Bronchial epithelial cell (primary cell): ENCODE data around the gene DNMT3B. TPM values are rescaled to one million over a fixed set of nuclear protein-coding genes. Genes with fewer than 3 reads are reported as not detected.

Experiments used
- DNase-seq: peaks from one replicate; pipeline ENCODE4 v3.0.0-alpha.2; 2010; ENCODE audit warnings: low read depth
- FAIRE-seq: peaks from 2 replicates; lab custom pipeline; 2011; peaks lifted over from hg19 to GRCh38; lab: Jason Lieb, UNC
- H3K27me3 ChIP-seq: 2 replicates; pipeline ENCODE4 v1.5.1; 2011; ENCODE audit warnings: low read length; ENCODE audit not compliant: control insufficient read depth, insufficient read depth
- H3K36me3 ChIP-seq: 2 replicates; pipeline ENCODE4 v1.5.1; 2011; ENCODE audit warnings: low read length; ENCODE audit not compliant: control insufficient read depth, insufficient read depth
- H3K4me3 ChIP-seq: 2 replicates; pipeline ENCODE4 v1.5.1; 2011; ENCODE audit warnings: mild to moderate bottlenecking, low read depth, low read length, control low read depth
- total RNA-seq: library from RNA; depleted of rRNA; stranded (reverse); fragments of >200 nt; gene quantifications from 2 replicates; pipeline ENCODE4 v1.2.1, GENCODE V29; 2014
- TF ChIP-seq, protein P1 (sequence below): IDR thresholded peaks from 2 replicates; pipeline ENCODE4 v1.5.1; 2011; ENCODE audit warnings: mild to moderate bottlenecking, moderate library complexity, low read length, control low read depth, inconsistent platforms; ENCODE audit not compliant: insufficient read depth, severe bottlenecking

DNMT3B gene
- total RNA-seq, 1 donor from 2014 or later, result 0.79 TPM

GRCh38 chr20:32737371-32738223 lies 24.6 kb upstream of the DNMT3B start:
- no peak for FAIRE-seq
- DNase-seq, result peak; percentile 61
- H3K36me3 ChIP-seq, result no peaks in the 10 kb centered on the region
- no peak overlapping the region for H3K4me3 ChIP-seq
- TF ChIP-seq, protein P1, sequence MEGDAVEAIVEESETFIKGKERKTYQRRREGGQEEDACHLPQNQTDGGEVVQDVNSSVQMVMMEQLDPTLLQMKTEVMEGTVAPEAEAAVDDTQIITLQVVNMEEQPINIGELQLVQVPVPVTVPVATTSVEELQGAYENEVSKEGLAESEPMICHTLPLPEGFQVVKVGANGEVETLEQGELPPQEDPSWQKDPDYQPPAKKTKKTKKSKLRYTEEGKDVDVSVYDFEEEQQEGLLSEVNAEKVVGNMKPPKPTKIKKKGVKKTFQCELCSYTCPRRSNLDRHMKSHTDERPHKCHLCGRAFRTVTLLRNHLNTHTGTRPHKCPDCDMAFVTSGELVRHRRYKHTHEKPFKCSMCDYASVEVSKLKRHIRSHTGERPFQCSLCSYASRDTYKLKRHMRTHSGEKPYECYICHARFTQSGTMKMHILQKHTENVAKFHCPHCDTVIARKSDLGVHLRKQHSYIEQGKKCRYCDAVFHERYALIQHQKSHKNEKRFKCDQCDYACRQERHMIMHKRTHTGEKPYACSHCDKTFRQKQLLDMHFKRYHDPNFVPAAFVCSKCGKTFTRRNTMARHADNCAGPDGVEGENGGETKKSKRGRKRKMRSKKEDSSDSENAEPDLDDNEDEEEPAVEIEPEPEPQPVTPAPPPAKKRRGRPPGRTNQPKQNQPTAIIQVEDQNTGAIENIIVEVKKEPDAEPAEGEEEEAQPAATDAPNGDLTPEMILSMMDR, result no peak
- H3K27me3 ChIP-seq, result no peaks in the 10 kb centered on the region

DNA sequence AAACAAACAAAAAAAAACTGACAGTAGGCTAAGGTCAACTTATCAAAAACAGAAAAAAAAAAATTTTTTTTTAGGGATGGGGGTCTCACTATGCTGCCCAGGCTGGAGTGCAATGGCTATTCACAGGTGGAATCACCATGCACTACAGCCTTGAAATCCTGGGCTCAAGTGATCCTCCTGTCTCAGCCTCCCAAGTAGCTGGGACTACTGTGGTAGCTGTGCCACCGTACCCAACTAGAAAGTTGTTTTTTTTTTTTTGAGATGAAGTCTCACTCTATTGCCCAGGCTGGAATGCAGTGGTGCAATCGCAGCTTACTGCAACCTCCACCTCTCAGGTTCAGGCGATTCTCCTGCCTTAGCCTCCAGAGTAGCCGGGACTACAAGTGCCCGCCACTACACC lies 21.0 kb upstream of the DNMT3B start:
- TF ChIP-seq, protein P1, result no peak
- Histone ChIP-seq H3K27me3 (no peaks in the 10 kb centered on the region), H3K36me3 (no peaks in the 10 kb centered on the region), H3K4me3 (no peak overlapping the region)
- DNase-seq (no peak), FAIRE-seq (no peak)

DNA sequence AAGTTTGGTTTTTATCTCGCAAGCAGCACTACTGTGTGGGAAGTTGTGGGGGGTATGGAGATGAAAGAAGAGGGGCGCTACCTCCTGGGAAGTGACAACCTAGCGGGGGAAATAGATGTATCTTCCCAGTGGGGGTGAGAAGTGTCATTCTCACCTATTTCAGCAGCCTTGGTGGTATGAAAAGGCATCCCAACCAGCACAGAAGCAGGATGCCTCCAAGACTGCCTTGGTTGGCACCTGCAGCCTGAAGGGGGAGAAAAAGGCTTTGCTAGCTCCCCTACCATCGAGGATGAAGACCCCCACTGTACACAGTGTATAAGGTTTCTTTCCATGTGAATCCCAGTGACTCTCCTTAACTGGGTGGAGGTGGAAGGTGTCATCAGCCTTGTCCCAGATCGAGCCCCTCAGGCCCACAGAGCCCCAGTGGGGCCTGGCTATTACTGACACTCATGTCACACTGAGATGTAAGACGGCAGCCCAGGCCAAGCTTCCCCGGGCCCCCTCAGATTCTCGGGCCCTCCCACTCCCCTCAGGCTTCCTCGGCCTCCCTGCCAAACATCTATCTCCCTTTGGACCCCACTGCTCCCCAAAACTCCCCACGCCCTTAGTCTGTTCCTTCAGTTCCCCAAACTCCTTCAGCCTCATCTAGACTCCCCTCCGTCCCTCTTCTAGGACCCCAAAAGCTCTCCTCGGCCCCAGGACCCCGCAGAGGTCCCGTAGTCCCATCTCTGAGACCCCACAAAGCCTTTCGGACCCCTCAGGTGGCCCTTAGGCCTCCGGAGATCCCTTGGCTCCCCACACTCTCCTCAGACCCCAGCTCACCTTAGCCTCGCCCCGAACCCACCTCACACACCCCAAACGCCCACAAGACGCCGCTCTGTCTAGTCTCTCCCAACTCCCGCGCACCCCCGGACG lies 19.6 kb upstream of the DNMT3B start:
- no peak for FAIRE-seq
- TF ChIP-seq, protein P1, result no peak
- DNase-seq, result no peak
- H3K36me3 ChIP-seq, result no peaks in the 10 kb centered on the region
- no peaks in the 10 kb centered on the region for H3K27me3 ChIP-seq
- peak overlapping the region; percentile 58 for H3K4me3 ChIP-seq

DNA sequence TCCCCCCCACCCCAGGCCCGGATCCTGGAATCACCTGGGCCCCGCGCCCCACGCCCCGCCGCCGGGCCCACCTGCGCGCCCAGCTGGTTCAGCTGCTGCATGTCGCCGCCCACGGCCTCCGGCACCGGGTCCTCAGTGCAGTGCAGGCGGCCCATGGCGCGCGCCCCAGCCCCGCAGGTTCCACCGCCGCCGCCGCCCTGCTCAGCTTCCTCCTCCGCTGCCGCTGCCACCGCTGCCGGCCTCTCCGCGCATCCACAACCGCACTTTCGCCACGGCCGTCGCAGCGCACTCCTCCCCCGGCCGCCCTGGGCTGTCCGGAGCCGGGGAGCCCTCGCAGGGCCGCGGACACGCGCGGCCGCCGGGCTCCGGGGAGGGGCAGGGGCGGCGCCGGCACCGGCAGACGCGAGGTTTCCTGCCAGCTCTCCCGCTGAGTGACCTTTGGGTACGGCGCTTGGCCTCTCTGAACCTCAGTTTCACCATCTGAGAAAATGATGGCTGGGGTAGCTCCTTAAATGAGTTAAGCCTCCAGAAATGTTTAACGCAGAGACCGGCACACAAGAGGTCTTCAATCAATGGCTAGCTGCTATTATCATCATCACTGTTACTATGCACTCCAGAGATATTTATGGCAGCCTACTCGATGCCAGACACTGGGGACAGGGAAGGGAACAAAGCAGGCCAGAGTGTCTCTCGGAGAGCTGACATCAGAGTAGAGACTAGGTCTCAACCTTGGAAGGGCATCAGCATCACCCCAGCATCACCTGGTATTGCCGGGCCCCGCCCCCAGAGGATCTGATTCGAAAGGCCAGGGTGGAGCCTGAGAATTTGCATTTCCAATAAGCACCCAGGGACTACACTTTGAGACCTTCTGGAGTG lies 18.7 kb upstream of the DNMT3B start, which contains the start of gene COMMD7:
Gene COMMD7, minus strand, starts transcription at position 231 of the 876 bp plus-strand sequence. Its CDS starts 76 bp downstream, at position 155.
- no peaks in the 10 kb centered on the region for H3K27me3 ChIP-seq
- H3K4me3 ChIP-seq, result peak within 1 kb of the TSS; percentile 58
- TF ChIP-seq, protein P1, result no peak
- FAIRE-seq (no peak), DNase-seq (peak; percentile 36)
- no peaks in the 10 kb centered on the region for H3K36me3 ChIP-seq
